Measurements from ENCODE around the gene PWWP2A.
"Not testable (repeated sequence)": the region's sequence is repeated elsewhere in the genome, so short reads cannot be mapped to it uniquely, and the experiment has no call there.

Gene PWWP2A, protein sequence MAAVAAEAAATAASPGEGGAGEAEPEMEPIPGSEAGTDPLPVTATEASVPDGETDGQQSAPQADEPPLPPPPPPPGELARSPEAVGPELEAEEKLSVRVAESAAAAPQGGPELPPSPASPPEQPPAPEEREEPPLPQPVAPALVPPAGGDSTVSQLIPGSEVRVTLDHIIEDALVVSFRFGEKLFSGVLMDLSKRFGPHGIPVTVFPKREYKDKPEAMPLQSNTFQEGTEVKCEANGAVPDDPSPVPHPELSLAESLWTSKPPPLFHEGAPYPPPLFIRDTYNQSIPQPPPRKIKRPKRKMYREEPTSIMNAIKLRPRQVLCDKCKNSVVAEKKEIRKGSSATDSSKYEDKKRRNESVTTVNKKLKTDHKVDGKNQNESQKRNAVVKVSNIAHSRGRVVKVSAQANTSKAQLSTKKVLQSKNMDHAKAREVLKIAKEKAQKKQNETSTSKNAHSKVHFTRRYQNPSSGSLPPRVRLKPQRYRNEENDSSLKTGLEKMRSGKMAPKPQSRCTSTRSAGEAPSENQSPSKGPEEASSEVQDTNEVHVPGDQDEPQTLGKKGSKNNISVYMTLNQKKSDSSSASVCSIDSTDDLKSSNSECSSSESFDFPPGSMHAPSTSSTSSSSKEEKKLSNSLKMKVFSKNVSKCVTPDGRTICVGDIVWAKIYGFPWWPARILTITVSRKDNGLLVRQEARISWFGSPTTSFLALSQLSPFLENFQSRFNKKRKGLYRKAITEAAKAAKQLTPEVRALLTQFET

GRCh38 chr5:160119142-160119904 lies at the start of gene PWWP2A:
Gene PWWP2A, minus strand, starts transcription at chr5:160119450. Its CDS starts 62 bp downstream, at chr5:160119388.
- DNase-seq (ENCODE audit: low read depth), result peak; percentile 100

DNA sequence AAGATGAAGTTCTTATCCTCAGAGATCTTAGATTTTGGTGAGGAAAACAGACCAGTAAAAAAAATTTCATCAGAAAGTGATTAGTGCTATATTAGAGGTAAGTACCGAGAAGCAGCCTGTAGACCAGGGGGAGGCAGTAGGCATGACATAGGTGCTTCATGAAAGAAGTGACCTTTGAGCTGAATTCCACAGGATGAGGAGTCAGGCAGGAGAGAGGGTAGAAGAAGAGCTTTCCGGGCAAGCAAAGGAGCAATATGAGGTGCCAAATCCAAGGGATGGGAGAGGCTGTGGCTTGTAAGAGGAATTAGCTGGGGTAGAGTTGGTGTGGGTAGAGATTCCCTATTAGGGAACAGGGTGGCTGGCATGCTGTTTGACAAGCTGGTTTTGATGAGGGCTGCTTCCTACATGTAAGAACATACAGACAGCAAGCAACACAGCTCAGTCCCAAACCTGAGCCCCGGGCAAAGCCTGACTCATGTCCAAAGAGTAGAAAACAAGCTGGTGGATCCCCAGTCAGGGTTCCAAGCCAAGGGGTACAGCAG lies 48.4 kb upstream of the PWWP2A start:
- no peak for DNase-seq (ENCODE audit: low read depth)

- no peak for DNase-seq (ENCODE audit: low read depth)
Observed at GRCh38 chr5:160166973-160167623, 47.8 kb upstream of the PWWP2A start.

DNA sequence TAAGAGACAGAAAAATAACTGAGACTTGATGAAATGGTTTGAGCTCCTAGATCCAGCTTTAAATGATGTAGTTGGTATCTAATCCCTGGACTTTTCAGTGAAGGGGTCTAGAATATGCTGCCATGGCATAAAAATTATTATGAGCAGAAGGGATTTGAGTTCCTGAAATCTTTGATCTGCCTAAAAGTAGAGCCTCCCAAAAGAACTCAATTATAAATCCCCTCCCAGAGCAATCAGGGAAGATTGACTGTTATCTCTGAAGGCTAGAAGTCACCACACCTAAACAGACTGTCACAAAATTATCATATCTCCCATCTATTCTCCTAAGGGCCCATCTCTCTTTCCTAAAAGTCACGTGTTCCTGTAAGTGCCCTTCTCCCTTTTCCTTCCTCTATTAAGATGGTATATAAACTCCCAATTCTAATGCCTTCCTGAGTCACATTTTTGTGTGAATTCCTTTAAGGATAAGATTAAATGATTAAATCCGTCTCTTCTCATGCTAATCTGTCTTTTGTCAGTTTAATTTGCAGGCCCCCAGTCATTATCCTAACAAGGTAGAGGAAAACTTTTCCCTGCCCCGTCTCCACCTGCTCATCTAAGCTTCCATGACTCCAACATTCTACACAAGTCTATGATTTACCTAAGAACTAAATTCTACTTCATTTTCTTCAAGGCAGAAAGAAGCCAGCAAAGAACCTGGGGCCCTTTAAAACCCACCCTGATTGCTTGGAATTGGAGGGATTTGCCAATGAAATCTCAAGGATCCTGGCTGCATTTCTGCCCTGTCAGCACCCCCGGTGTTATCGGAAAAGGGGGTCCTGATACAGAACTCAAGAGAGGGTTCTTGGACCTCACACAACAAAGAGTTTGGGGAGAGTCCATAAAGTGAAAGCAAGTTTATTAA lies 47.1 kb upstream of the PWWP2A start:
- no peak for DNase-seq (ENCODE audit: low read depth)

DNA sequence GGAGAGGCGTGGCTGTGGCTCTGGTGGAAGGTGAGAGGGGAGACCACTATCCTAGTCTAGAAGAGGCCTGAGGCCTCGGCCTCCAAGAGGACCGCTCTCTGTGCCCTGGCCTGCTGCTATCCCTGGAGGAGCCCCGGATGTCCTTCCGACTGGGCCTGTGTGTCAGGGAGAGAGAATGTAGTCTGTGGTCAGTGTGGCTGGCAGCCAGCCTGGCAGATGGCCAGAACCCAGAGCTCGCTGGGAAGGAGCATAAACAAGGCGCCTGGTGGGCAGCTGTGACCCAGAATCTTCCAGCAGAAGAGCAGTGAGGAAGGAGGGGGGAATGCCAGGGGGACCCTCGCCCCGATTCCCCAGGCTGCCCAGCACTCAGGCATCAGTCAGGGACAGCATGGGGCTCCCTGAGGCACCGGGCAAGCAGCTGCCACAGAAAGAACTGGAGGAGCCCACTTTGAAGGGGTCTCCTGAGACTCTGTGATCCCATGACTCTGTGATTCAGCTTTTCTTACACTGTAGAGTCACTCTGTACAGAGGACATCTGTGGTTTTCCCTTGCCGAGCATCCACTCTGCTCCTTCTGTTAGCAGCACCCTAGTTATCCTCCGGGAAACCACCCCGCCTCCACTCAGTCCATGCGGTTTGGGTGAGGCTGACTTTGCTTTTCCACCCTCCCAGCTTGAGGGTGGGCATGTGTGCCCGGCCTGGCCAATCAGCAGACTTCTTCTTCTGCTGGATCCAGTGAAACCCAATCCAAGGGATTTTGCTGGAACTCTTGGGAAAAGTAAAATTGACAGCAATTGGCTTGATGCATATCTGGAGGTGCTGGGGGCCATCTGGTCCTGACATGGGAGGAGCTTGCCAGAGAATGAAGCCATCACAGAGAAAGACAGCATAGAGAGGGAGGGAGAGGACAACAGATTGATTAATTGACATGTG lies 46.2 kb upstream of the PWWP2A start:
- peak; percentile 99 for DNase-seq (ENCODE audit: low read depth)

DNA sequence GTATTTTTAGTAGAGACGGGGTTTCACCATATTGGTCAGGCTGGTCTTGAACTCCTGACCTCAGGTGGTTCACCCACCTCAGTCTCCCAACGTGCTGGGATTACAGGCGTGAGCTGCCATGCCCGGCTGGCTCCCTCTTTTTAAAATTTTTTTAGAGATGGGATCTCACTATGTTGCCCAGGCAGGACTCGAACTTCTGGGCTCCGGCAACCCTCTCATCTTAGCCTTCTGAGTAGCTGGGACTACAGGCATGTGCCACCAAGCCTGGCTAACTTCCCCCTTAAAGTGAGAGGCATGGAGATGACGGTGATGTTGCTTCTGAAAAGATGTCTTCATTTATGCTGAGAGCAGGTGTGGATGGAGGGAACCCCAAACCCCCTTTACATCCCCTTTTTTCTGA lies 43.7 kb upstream of the PWWP2A start:
- no peak for DNase-seq (ENCODE audit: low read depth)

GRCh38 chr5:160161626-160162025 lies 42.4 kb upstream of the PWWP2A start:
- no peak for DNase-seq (ENCODE audit: low read depth)

DNA sequence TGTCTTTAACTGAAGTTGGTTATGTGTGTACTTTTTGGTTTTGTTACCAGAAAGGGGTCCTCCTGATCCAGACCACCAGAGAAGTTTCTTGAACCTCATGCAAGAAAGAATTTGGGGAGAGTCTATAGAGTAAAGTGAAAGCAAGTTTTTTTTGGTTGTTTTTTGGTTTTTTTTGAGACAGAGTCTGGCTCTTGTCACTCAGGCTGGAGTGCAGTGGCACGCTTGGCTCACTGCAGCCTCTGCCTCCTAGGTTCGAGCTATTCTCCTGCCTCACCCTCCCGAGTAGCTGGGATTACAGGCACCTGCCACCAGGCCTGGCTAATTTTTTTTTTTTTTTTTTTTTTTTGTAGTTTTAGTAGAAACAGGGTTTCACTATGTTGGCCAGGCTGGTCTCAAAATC lies 41.6 kb upstream of the PWWP2A start:
- not testable (repeated sequence) for DNase-seq (ENCODE audit: low read depth)

- DNase-seq (ENCODE audit: low read depth), result no peak
Observed at GRCh38 chr5:160159991-160160792, 40.9 kb upstream of the PWWP2A start.

DNA sequence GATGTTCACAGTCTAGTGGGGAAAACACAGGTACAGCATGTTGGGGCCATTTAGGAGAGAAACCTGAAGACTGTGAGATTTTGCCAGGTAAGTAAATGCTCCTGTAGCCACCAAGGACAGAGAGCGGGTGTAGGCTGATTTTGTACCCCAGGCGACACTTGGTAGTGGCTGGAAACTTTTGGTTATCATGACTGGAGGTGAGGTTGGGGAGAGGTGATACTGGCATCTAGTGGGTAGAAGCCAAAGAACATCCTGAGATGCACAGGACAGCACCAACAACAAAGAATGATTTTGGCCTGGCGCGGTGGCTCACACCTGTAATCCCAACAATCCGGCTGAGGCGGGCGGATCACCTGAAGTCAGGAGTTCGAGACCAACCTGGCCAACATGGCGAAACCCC lies 38.8 kb upstream of the PWWP2A start:
- DNase-seq (ENCODE audit: low read depth), result no peak

DNA sequence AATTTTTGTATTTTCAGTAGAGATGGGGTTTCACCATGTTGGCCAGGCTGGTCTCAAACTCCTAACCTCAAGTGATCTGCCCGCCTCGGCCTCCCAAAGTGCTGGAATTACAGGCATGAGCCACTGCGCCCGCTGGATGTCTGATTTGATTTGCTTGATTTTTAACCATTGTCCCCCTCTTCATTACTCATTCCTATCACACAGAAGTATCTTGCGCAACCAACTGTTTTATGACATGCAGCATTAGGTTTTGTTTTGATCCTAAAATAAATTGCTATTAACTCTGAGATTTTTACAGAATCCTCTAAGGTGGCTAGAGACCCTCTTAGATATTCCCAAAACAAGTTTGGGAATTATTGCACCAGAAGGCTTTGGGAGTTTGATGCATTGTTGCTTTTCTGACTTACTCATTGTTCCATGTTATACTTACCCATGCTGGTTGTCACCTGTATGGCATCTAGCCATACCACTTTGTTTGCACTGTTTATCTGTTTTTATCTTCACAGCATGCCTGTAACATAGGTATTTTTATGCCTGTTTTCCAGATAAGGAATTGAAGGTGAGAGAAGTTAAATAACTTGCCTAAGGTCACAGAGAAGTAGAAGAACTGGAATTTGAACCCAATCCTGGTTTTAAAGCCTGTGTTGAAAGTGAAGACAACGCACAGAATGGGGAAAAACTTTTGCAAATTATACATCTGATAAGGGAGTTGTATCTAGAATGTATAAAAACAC lies 35.9 kb upstream of the PWWP2A start:
- DNase-seq (ENCODE audit: low read depth), result peak; percentile 40

- DNase-seq (ENCODE audit: low read depth), result no peak
Observed at GRCh38 chr5:160152901-160153300, 33.7 kb upstream of the PWWP2A start.

DNA sequence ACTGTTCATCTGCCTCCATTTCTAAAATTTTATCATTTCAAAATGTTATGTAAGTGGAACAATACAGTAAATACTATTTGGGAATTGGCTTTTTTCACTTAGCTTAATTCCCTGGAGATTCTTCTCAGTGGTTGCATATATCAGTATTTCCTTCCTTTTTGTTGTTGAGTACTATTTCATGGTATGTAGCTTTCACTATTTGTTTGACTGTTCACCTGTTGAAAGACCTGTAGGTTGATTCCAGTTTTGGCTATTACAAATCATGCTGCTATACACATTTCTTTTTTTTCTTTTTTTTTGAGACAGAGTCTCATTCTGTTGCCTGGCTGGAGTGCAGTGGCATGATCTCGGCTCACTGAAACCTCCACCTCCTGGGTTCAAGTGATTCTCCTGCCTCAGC lies 33.0 kb upstream of the PWWP2A start:
- DNase-seq (ENCODE audit: low read depth), result no peak

DNA sequence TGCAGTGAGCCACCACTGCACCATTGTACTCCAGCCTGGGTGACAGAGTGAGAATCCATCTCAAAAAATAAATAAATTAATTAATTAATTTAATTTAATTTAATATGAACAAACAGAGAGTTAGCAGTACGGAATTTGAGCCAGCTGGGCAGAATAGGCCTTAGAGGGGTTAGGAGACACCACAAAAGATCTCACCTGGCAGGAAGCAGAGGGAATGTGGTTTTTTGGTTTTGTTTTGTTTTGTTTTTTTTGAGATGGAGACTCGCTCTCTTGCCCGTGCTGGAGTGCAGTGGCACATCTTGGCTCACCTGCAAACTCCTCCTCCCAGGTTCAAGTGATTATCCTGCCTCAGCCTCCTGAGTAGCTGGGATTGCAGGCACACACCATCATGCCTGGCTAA lies 31.8 kb upstream of the PWWP2A start:
- no peak for DNase-seq (ENCODE audit: low read depth)

GRCh38 chr5:160150381-160150780 lies 31.1 kb upstream of the PWWP2A start:
- no peak for DNase-seq (ENCODE audit: low read depth)

DNA sequence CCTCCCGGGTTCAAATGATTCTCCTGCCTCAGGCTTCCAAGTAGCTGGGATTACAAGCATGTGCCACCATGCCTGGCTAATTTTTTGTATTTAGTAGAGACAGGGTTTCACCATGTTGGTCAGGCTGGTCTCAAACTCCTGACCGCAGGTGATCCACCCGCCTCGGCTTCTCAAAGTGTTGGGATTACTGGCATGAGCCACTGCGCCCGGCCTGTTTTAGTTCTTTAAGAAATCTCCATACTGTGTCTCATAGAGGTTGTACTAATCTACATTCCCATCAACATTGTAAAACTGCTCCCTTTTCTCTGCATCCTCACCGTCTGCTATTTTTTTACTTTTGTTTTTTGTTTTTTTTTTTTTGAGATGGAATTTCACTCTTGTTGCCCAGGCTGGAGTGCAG lies 25.2 kb upstream of the PWWP2A start:
- not testable (repeated sequence) for DNase-seq (ENCODE audit: low read depth)

- DNase-seq (ENCODE audit: low read depth), result no peak
Observed at GRCh38 chr5:160134332-160134731, 15.1 kb upstream of the PWWP2A start.

DNA sequence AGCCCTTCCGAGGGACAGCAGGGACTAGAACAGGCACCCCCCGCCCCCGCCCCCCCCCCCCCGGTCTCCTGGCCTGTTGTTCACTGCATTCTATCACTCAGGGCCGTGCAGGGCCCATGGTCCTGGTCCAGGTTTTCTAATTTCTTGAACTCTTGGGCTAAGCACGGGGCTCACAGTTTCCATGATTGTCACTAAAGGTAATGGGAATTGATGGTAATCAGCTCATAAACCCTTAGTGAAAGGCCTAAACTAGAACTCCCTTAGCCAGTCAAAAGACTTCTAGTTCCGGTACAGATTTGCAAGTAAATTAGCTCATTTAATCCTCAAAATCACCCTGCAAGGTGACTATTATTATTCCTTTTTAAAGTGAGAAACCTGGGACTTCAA lies 14.7 kb upstream of the PWWP2A start:
- DNase-seq (ENCODE audit: low read depth), result no peak
